Right renal cortex interstitium (tissue), 3 donors: ENCODE data around the gene EID2. TPM values are rescaled to one million over a fixed set of nuclear protein-coding genes. Genes with fewer than 3 reads are reported as not detected.

ENCODE experiments used
- DNase-seq, 3 donors: peaks; one replicate each; pipeline ENCODE4 v3.0.0-alpha.2; 2013; ENCODE audit warnings: low read depth in 3 of 3, low spot score in 2 of 3
- polyA plus RNA-seq, 3 donors: library from polyadenylated mRNA; unstranded; fragments of 120-200 nt; gene quantifications; one replicate each; pipeline ENCODE4 v1.2.1, GENCODE V29; 2013; ENCODE audit not compliant: insufficient read length in 3 of 3

The EID2 gene, protein sequence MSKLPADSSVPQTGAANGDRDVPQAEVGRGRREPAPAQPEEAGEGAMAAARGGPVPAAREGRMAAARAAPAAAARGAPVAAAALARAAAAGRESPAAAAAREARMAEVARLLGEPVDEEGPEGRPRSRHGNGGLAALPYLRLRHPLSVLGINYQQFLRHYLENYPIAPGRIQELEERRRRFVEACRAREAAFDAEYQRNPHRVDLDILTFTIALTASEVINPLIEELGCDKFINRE
- polyA plus RNA-seq: 10 to 100 TPM; 23.2 to 24.3 (median 24.3) TPM

DNA sequence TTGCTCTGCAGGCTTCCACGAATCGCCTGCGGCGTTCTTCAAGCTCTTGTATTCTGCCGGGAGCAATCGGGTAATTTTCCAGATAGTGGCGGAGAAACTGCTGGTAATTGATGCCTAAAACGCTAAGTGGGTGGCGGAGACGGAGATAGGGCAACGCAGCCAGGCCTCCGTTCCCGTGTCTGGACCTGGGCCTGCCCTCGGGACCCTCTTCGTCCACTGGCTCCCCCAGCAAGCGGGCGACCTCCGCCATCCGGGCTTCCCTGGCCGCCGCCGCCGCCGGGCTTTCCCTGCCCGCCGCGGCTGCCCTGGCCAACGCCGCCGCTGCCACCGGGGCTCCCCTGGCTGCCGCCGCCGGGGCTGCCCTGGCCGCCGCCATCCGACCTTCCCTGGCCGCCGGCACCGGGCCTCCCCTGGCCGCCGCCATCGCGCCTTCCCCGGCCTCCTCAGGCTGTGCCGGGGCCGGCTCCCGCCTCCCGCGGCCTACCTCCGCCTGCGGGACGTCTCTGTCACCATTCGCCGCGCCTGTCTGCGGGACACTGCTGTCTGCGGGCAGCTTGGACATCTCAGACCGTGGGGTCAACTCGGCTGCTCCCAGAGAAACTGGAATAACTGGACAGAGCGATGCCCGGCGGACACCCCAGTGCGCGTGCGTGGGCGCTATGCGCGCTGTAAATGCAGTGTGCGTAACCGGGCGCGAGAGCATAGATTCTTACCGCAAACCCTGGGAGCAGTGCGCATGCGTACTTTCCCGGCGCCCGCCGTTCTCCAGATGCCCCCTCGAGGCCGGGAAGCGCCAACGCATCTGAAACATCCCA, at the start of gene EID2:
EID2 (minus strand) TSS at position 644 of the 815 bp plus-strand sequence; CDS start at position 562, 82 bp downstream.
- peak; percentile 87 to 94 (median 88) for DNase-seq

DNA sequence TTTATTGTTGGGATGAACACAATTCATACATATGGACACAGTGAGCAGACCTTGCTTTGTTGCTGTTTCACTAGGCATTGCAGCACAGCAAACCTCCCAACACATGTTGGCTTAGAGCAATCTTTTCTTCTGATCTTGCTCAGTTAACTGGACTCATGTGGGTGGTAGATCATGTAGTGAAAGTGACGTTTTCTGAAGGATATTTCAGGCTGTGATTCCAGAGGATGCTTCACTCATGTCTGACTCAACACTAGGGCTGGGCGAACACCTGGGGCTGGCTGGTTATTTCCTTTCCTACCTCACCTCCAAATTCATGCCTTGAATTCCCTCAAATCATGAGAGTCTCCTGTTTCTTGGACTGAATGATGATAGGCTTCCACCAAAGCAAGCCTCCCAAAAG, 48.1 kb upstream of the EID2 start:
- DNase-seq: no peak

DNA sequence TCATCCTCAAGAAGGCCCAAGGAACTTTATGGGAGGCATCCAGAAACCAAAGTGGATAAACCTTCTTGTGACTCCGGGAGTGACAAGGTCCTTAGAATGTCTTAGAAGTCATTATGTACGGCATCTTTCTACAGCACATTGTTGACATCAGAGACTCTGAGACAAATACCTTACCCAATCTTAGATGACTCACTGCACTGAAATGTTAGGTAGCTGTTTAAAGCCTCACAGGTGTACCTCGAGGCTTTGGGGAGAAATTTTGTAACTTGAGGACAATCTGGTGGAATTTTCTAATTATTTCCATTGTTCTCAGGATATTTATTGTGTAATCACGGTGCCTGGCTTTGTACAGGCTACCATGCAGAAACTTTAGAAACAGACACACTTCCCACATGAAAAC, 47.5 kb upstream of the EID2 start:
- no peak for DNase-seq

DNA sequence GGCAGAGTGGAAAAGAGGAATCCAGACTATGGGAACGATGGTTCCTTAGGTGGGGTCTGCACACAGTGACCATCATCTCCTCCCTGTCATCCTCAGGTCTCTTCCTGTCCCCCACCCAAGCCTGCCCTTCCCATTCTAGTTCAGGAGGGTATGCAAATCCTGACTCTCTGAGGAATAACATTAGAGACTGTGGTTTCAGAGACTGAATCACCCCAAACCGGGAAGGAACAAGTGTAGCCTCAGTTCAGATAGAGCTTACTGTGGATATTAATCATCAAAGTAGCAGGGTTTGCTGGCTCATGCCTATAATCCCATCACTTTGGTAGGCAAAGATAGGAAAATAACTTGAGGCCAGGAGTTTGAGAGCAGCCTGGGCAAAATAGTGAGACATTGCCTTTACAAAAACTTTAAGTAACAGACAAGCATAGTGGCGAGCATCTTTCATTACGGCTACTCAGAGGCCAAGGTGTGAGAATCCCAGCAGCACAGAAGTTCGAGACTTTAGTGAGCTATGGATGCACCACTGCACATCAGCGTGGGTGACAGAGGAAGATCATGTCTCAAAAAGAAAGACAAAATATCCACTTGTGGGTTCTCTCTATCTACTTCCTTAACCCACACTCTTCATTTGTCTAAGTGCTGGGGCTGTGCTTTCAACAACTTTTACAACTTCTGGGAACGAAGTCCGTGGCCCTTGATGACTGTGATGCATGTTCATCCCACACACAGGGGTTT, 43.1 kb upstream of the EID2 start:
- no peak for DNase-seq

DNA sequence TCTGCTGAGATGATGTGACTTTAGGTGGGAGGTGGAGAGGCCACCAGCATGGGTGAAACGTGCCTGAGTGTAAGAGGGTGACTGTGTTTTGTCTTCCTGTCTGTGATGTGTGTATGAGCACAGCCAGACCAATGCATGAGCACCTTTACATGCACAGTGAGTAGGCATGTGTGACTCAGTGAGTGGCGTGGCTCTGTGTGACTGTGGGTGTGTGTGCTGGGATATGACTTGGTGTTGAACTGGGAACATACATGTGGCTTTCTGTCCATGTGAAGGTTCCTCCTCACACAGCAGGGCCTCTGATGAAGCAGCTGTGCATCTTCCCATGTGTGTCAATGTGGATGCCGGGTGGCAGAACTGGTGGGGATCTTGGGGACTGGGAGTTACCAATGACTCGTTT, 42.5 kb upstream of the EID2 start:
- no peak for DNase-seq

DNA sequence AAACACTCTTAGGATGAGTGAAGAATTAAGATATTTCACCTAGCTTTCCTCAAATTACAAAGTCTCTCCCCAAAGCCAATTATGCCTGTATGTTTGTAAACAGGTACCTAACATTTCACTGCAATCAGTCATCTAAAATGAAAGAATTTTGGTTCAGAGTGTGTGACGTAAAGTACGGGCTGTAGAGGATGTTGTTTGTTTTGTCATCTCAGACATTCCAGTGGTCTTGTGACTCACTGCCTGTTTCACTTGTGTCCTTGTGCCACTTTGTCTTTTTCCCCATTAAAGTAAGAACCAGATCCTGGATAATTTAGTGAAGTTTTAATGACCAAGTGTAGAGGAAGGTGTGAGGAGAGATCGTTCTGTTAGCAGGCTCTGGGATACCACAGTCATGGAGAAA, 28.6 kb upstream of the EID2 start:
- DNase-seq: no peak

DNA sequence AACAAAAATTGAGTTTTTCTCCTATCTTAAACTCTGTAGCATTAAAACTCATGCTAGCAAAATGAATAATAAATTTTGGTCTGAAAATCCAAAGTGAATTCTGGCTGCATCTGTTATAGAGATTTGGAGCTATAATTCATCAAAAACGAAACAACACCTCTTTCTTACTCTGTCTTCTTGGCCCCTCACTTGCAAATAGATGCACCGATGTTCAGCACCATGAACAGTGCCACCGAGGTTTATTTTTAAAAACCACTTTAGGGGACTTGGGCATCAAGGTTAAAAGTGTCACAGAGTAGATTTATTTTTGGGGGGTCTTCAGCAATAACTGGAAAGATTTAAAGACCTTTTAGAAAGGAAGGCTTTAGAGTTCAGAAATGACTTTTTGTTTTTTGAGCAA, 26.1 kb upstream of the EID2 start:
- DNase-seq: no peak

DNA sequence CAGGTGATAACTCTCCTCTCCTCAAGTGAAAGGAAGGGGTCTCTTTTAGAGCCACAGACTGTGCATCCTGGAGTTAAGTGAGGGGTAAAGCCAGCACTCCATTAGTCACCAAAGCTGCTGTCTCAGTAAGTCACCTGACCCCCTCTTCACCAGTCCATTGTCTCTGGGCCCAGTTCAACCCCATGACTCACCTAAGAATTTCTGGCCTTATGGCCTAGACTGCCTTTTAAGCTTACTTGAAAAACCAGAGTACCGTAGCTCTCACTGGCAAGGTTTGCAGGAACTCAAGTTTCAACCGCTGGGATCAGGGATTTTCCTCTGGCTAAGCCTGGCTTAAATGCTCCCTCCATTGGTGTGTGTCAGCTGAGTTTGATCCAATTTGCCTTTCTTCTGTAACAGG, 23.4 kb upstream of the EID2 start:
- DNase-seq: no peak

DNA sequence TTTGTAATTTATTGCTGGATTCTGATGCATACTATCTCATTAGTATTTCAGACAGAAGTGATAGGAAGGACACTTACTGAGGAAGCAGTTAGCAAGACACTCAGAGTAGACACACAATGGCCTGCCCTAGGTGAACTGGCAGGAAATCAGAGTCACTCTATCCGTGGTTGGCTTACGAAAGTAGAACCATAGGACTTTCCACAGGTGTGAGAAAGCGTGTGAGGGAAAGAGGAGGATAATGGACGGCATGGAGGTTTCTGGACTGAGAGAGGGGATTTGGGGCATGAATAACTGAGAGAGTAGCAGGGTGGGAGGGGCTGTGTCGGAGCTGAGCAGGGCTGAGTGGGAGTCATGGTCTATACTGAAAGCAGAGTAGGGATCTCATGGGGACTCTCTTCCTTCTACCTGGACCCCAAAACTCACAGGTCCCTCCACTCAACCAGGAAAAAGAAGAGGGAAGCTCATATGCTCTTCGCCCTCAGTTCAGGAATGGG, 18.7 kb upstream of the EID2 start:
- DNase-seq: no peak

DNA sequence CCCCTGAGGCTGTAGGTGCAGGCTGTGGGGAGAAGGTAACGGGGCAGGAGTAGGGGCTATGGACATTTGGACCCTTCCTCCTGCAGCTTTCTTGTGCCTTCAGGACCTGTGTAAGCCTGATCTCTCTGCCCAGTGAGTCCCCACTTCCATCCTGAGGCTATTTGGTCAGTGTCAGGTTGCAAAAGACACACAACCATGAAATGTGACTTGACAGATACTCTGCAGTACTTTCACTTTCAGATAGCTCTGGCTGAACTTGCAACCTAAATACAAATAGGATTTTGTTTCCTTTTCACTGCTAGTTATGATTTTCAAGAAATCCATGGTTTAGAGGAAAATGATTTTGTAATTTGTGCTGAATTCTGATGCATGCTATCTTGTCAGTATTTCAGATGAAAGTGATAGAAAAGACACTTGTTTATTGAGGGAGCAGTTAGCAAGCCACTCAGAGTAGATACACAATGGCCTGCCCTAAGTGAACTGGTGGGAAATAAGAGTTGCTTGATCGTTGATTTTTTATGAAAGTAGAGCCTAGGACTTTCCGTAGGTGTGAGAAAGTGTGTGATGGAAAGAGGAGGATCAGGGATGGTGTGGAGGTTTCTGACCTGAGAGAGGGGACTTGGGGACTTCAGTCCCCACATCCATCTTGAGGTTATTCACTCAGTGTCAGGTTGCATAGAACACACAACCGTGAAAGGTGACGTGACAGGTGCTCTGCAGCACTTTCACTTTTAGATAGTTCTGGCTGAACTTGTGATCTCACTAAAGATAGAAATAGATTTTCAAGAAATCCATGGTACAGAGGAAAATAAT, 18.1 kb upstream of the EID2 start:
- DNase-seq: no peak

DNA sequence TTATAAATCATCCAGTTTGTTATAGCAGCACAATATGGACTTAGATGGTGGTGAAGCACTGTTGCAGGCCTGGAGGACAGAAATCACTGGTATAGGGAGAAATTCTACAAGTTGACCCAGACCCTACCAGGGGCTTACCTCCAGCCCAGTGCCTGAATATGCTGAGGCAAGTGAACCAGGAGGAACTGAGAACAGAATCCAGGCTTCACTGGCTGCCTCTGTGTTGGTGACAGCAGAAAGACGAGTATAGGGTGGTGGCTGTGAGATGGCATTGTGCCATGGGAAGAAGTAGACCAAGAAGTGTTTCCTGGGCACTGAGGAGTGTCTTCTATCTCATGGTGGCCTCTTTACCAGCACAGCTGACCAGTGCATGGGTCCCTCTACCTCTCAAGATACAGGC, 15.9 kb upstream of the EID2 start:
- DNase-seq: no peak

DNA sequence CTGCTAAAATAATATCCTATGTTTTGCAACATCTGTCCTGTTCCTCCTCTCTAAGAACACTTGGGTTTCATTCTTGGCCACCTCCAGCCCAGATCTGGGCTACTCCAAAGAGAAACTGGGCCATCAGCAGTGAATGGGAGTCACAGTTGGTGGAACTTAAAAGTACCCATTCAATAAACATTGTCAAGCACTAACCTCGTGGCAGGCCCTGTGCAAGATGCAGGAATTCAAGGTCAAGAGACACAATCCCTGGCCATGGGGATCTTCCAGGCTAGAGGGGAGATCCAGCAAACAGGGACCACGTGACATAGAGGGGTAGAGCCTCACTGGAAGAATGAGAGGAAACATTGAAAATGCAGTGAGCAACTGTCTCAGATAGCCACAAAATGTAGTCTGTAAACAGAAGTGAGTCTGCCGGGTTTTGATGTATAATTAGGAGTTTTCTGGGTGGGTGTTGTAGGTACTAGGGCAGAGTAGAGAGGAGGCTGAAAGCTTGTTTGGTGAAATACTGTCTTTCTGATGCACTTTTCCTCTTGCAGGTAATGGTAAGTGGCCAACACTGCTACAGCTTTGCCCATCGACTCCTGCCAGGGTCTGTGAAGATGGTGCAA, 14.8 kb upstream of the EID2 start:
- DNase-seq: no peak

DNA sequence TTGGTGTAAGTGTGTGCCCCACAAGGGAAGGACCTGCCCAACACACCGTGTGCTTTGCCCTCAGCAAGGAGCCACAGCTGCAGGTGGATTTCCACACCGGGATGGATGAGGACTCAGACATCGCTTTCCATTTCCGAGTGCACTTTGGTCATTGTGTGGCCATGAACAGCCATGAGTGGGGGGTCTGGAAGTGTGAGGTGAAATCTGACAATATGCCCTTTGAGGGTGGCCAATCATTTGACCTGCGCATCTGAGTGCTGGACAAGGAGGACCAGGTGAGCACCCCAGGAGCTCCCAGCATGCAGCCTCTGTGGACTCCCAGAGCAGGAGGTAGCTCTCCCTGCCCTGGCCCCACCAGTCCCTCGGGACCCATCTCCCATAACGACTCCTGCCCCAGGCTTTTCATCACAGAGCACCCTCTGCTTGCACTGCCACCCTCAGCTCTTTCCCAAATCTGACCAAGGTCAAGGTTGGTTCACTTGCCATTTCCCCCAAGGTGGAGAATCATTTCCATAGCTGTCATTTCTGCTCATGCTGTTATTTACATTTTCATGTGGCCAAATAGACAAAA, 13.2 kb upstream of the EID2 start:
- DNase-seq: no peak

DNA sequence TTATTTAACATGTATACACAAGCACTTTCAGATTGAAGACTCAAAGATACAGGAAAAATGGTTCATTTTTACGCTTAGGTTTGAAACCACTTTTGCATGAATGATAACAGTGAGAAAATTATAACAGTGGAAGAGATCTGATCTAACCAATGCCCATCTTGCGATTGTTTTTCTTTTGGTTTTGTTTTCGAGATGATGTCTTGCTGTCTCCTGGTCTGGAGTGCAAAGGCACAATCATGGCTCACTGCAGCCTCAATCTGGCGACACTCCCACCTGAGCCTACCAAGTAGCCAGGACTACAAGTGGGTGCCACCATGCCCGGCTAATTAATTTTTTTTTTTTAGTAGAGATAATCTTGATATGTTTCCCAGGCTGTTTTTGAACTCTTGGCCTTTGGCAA, 10.2 kb upstream of the EID2 start:
- DNase-seq: no peak

DNA sequence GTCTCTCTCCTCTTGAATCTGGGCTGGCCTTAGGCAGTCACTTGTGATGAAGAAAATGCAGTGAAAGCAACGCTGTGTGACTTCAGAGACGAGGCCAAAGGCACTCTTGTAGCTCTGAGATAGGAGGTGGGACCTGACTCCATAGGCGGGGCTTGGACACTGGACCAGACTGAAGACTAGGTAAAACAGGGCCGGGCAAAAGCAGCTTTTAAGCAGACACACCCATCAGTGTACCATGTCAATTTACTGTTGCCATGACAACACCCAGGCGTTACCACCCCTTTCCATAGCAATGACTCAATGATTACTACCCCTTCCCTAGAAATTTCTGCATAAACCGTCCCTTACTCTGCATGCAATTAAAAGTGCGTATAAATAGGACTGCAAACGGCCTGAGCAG, 6.6 kb upstream of the EID2 start:
- no peak for DNase-seq

DNA sequence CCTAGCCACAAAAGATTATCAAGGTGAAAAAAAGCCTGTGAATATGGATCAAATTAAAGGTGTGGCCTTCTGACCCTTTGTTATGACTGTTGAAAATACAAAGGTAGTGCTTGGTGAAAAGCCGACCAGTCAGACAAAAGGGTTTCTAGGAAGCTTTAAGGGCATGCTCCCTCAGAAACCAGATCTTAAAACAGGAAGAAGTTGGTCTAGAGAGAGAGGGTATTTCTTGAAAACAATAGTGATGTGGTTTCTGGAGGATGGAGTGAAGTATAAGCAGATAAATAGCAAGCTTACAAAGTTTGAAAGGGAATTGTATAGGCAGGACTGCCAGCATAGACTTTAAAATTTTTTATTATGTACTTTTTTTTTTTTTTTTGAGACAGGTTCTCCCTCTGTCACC, 5.0 kb upstream of the EID2 start:
- no peak for DNase-seq

DNA sequence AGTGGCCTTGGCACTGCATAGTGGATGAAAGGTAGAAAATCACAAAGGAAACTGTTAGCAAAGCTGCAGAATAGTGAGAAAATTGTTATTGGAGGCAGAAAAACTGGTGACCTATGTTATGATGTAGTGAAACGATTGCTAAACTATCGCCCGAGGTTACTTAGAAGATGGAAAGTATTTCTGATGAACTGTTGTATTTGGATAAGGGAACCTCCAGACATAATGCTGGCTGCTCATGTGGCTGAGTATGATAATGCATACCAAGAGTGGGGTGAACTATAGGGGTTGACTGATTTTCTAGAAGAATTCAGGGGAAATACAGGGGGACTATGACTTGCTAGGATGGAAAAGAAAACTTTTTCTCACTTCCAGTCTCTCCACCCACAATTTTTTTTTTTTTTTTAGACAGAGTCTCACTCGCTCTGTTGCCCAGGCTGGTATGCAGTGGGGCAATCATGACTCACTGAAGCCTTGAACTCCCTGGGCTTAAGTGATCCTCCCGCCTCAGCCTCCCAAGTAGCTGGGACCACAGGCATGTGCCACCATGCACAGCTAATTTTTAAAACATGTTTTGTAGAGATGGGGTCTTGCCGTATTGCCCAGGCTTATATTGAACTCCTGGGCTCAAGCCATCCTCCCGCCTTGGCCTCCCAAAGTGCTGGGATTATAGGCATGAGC, 4.4 kb upstream of the EID2 start:
- DNase-seq: no peak

DNA sequence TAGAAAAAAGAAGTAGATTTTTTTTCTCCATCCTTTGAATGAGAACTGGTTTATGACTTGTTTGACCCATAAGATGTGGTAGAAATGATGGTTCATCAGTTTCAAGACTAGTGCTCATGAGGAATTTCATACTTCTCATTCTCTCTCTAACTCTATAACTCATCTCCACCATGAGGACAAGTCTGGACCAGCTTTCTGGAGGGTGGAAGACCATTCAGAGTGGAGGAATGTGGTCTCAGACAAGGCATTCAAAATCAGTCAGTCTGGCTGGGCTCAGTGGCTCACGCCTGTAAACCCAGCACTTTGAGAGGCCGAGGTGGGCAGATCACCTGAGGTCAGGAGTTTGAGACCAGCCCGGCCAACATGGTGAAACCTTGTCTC, 3.5 kb upstream of the EID2 start:
- no peak for DNase-seq

DNA sequence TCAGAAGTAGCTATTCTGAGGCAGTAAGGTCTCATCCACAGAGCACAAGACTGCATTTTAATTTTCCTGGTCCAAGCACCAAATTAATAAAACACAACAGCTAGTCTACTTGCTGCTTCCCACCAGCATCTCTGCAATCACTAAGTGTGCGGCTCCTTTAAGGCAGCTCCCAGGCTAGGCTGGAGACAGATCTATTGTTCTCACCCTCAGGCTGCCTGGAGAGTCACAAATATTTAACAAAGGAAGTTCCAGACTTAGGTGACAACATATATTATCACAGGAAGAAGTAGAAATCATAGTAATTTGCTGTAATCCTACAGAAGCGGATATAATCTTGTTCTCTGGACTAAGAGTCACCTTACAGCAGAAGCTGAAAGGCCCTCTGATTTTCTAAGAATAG, 2.2 kb upstream of the EID2 start:
- DNase-seq: no peak

DNA sequence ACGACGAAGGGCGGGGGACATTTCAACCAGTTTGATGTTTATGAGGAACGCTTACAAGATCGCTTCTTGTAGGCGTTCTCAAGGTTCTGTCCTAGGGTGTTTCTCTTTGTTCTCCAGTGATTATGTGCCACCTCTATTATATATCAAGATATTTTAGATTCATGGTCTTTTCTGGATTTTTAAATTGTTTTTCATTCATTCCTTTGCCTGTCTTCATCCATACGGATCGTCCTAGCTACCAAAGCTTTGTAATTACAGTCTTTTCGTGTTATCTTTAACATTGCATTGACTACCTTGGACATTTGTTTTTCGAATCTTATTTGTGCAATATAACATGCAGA, 342 bp upstream of the EID2 start:
- no peak for DNase-seq
